Activated T-cell treated with anti-CD3 and anti-CD28 coated beads for 1 hour (primary cell): ENCODE results near the gene YPEL3.
"Not testable (repeated sequence)": the region's sequence is repeated elsewhere in the genome, so short reads cannot be mapped to it uniquely, and the experiment has no call there.

Experiments used
- DNase-seq: peaks from one replicate; pipeline ENCODE4 v3.0.0-alpha.2; 2020; ENCODE audit warnings: low read depth

Gene YPEL3

DNA sequence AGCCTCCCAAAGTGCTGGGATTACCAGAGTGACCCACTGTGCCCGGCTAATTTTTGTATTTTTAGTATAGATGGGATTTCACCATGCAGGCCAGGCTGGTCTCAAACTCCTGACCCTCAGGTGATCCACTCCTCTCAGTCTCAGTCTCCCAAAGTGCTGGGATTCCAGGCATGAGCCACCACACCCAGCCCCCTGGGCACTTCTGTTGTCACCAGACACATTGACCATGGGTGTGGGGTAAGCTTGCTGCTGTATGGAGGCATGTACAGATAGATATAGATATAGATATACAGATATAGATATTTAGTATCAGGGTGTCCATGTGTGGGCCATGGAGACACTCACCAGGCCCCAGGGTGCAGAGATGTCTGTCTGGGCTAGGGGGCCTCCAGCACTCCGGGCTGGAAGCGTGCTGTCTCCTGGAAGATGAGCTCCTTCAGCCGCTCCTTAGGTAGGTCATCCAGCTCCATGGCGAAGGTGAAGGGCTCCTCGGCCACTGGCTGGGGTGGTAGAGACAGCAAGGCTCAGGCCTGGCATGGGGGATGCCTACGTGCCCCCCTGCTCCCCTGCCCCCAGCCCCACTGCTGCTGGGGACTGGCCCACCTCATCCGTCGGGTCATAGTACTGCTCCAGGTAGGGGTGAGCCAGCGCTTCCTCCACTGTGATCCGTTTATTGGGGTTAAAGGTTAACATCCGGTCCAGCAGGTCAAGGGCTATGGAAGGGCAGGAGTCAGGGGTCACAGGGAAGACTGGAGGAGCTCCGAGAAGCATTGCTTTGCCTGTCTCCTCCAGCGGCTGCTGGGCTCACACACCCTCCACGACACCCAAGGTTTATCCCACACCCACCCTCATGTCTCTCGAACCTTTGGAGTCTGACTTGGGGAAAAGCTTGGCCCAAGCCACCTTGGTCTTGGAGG is 20.5 kb upstream of the YPEL3 start:
- no peak for DNase-seq

DNA sequence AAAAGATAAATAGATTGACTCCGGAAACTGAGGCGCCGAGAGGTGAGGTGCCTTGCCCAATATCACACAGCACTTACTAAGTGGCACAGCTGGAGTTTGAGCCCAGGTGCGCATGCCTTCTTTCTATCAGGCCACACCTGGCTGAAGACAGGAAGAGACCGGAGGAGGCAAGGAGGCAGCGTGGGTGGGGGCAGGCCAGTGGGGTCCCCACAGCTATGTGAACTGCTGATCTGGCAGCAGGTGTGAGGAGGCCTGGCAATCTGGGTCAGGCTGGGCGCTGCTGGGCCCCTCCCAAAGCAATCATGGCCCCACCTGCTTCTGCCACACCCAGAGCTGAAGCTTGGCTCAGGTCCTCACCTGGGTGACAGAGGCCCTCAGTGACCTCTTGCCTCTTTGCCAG is 19.2 kb upstream of the YPEL3 start:
- DNase-seq = no peak

DNA sequence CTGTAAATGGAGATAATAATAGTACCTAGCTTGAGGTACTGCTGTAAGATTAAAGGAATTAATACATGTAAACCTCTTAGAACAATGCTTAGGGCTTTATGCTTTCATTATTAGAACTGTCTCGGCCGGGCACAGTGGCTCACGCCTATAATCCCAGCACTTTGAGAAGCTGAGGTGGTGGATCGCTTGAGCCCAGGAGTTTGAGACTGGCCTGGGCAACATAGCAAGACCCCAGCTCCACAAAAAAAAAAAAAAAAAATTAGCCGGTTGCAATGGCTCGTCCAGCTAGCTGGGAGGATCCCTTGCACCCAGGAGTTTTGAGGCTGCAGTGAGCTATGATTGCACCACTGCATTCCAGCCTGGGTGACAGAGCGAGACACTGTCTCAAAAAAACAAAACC is 18.8 kb upstream of the YPEL3 start:
- not testable (repeated sequence) for DNase-seq

DNA sequence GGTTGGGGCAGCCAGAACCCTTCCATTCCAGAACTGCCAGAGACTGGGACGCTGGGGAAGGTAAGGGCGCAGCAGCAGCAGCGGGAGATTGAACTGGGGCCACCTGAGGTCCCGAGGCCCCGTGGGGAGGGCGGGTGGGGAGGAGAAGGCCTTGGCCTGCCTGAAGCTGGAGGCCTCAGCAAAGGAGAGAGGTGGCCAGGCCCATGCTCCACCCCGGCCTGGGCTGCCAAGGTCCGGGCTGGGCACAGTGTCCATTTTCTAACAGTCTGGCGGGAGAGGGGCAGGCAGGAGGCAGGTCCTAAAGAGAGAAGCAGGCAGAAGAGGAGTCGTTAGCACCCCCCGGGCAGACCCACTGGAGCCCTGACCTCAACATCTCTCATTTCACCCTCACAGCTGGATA is 18.4 kb upstream of the YPEL3 start:
- DNase-seq = no peak

DNA sequence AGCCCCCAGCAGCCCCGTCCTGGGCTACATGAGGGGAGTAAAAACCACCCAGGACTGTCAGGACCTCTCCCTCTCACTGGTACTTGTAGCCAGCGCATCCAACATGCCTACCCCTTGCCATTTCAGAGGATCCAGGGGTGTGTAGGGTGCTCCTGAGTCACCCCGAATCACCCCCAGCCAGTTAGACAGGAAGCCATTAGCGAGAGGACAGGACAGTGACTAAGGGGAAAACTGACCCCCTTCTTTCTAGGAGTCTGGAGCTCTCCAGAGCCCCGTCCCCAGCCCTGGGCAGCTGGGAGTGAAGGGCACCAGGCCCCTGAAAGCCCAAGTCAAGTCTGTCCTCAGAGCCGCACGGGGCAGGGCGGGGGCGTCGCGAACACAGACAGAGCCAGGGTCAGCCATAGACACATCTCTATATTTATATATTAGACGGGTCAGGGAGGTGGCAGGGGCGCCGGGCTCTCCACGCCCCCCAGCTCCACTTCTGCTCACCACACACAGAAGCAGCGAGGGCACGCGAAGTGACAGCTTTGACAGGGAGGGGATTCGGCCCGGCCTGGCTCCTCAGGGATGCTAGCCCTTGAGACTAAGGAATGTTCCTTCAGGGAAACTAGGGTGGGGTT is 17.8 kb upstream of the YPEL3 start:
- no peak for DNase-seq

DNA sequence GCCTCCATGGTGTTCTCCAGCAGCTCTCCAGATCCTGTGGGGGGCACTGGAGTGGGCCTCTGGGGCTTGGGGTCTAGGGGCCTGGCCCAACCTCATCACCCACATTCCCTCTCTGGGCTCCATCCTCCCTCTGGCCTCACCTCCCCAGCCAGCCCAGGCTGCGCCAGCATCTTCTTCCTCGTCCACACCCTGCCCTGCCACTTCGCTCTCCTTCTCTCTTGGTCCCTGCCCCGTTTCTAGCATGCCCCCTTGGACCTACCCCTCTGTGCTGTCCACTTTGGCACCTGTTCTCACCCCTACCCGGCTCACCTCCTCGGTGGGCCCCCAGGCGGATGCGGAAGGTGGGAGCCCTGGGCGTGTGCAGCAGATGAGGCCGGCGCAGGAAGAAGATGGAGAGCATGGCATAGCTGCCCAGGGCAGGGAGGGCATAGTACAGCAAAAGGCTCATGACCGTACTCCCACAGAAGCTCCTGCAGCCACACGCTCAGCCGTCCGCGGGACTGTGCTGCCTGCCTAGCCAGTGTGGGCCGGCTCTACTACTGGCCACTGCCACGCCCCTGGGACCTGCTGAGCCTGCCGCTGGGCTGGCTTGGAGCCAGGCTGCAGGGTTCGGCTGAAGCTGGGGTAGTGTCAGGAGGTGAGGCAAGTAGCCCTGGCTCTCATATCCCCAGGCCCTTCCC is 17.2 kb upstream of the YPEL3 start, which contains the start of gene GDPD3:
GDPD3 (minus strand) TSS at position 507 of the 680 bp plus-strand sequence; CDS start at position 448, 59 bp downstream.
- no peak for DNase-seq

DNA sequence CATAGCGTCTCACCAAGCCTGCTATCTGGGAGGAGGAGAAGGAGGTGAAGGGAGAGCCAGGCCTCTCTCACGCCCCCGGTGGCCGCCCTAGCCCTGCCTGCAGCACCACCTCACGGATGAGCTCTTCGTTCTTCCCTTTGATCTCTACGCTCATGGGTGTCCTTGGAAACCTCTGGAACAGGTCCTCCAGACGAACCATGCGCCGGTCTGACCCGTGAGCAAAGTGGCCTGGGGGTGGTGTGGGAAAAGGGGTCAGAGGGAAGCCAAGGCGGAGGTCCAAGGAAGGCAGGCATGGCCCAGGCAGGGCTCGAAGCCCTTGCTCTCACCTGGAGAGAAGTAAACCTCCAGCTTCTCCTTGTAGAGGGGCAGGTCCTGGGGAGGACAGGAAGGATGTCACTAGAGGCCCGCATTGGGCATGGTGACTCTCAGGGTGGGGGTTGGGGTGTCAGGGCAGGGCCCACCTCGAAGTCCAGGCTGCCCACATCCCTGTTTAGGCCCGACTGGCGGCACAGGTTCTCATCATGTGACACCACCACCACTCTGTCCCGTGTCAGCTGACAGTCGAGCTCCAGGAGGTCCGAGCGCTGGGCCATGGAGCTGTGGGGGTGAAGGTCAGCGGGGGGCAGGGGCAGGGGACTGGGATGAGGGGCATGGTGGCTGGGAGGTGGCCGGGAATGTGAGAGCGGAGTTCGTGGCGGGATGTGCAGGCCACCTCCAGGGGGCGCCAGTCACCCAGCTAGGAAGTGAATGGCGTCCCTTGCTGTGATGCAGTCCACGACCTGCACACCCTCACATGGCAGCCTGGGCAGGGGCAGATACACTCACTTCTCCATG is 16.4 kb upstream of the YPEL3 start:
- DNase-seq = peak; percentile 39

DNA sequence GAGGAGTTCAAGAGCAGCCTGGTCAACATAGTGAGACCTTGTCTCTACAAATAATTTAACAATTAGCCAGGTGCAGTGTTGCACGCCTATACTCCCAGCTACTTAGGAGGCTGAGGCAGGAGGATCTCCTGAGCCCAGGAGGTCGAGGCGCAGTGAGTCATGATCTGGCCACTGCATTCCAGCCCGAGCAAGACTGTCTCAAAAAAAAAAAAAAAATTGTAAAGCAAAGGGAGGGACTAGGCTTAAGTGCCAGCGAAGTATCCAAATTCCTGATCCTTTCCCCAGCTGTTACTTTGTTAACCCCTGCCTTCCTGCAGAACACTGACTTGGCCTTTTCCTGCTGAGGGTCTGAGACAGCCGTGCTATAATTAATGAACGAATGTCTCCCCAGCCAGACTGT is 14.6 kb upstream of the YPEL3 start:
- no peak for DNase-seq

DNA sequence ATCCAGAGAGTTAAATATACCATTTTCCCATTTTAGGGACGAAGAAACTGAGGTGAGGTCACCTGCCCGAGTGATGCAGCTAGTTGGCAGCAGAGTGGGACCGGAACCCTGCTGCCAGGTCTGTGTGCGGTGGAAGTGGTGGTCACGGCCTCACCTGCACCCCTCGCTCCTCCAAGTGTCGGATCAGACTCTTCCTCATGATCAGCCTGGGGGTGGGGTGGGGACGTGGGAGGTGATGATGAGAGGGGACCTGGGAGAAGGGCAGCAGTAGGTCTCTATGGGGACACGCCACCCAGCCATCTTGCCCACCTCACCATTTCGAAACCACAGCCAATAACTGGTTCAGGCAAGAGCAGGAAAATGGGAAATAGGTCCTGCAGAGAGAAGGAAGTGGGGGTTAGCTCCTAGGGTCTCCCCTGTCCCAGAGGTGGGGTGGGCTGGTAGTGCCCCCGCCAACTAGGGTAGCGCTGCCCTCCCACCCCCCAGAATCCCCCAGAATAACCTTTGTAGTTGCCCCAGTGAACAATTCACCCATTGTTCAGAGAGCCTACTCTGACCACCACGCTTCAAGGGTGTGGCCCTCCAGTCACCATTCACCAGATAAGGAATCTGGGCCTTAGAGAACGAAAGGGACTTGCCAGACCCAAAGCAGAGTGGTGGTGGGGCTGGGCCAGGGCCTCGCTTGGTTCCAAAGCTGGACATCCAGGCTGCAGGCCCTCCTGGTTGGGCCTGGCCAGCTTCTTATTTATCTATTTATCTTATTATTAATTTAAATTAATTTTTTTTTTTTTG is 12.2 kb upstream of the YPEL3 start:
- no peak for DNase-seq

DNA sequence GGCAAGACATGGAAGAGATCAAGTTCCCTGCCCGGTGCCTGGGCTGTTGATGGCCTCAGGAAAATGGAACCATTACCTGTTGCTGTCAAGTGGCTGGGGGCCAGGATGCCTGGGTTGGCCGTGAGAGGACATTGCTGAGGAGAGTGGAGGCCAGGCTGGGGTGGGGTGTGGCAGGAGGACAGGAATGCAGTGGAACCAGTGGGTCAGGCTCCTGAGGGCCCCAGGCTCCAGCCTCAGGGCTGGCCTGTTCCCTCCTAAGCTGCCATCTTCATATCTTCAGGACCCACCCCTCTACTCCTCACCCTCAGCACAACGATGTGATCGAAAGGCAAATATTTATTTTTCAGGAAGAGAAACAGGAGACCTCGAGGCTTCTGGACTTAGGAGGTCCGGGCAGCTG is 8.5 kb upstream of the YPEL3 start:
- no peak for DNase-seq

DNA sequence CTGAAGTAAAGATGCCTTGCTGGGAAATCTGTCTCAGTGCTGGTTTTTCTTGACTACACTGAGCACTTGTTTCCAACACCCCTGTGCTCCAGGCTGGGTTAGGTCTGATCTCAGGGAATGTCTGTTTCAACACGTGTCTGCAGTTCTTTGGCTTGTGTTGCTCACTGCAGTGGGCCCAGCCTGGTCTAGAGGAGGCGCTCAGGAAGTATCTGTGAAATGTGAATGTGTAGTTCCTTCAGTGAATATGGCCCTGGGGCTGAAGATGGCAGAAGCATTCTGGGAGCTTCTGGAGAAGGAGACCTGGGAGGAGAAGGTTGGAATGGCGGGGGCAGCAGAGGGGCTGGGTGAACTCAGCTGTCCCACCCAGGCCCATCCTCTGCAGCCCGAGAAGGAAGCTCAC is 8.1 kb upstream of the YPEL3 start:
- no peak for DNase-seq

DNA sequence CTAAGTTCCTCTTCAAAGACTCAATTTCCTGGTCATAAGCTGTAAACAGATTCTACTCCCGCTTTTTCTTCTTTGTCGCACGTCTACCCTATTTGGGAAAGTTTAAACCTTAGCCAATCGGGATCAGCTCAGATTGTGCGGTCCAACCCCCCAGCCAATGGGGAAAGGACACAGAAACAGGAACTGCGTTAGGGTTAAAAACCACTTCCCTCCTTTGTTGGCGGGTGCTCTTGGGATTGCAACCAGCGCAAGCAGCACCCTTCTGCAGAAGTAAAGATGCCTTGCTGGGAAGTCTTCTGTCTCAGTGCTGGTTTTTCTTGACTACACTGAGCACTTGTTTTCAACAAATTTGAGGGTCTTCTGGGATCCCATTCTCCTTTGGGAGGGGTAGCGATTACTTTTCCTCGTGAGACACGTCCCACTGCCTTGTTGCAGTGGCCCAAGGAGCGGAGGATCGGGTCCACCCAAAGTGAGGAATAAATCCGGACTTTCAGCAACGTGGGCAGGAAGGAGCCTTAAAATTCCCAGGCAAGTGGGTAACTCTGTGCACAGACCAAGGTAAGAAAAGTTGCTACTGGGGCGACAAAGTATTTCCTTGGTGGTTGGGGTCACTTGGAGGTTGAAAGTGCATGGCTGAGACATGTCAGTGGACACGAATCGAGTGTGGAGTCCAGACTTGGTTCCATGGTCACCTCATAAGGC is 1.0 kb upstream of the YPEL3 start:
- DNase-seq = no peak

DNA sequence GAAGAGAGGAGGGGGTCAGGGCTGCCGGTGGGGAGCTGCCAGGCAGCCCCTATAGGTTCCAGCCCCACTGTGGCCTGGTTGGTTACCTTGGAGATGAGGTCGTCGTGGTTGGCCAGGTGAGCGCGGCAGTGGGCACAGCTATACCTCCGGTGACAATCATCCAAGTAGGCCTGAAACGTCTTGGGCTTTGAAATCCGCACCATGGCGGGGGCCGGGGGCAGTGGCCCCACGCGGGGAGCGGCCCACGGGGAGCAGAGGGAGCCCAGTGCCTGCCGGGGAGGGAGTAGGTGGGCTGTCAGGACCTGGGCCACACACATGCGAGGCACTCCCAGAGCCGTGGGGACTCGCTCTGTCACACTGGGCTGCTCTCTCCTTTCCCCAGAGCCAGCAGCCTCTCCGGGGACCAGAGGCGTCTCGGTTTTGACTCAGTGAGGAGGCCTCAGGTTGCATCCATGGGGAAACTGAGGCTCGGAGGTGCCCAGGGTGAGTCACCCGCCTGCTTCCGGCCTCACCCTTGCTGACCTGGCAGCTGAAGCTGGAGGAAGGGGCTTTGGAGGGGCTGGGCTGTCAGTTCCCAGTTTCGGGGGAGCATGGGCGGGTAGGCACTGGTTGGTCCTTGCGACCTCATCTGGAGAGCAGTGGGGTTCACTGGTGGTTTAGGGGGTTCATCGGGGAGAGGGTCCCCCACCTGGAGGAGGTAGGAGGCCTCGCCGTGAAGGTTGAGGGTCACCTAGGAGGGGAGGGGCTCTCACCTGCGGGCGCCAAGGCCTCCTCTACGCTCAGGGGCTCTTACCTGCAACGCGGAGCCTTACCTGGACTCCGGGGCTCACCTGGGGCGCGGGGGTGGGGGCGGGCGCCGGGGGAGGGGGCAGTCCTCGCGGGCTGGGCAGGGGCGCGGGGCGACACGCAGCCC is 591 bp downstream of the YPEL3 start:
- DNase-seq = no peak

DNA sequence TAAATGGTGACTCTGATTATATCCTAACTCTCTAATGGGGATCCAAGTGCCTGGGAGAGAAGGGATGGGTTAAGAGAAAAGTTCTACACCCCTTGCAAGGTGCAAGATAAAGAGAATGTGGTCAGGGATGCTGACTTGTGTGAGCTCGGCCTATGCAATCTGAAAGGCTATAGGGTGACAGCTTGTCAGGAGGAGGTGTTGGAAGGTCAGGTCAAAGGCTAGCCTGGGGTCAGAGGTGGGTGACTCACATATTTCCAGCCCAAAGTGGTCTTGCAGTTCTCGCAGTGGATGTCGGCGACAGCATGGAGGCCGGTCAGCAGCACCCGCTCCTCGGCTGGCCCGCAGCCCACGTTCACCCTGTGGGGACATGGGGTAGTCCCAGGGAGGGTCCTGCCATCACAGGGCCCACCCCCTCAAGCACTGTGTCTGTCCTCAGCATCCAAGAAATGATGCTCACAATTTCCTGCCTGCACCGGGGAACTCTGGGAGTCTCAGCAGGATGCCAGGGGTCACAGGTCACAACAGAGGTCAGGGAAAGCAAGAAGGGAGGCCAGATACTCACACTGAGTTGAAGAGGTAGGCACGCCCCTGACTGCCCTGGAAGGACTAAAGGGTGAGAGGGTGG is 1.4 kb downstream of the YPEL3 start:
- no peak for DNase-seq

DNA sequence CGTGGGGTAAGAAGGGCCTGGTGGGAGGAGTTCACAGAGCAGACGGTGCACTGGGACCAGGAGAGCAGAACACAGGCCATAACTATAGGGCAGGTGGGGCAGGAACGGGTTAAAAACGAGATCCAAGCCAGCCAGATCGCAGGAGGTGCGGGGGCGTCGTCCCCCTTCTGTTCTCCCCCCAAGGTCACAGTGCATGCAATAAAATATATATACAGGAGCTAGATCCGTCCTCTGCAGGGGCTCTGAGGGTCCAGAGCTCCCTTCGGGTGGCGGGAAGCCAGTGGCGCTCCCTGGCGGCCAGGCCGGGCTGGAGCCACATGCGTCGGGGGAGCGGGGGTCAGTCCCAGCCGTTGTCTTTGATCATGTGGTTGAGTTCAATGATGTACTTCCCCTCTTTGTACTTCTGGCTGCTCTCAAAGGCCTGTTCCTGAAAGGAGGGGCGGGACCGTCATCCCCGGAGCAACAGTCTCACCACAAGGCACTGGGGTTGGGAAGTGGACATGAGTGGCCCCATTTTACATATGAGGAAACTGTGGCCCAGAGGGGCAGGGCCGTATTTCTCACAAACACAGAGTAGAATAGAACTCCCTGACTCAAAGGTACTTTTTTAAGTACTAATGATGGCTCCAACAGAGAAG is 3.5 kb downstream of the YPEL3 start:
- DNase-seq = no peak

DNA sequence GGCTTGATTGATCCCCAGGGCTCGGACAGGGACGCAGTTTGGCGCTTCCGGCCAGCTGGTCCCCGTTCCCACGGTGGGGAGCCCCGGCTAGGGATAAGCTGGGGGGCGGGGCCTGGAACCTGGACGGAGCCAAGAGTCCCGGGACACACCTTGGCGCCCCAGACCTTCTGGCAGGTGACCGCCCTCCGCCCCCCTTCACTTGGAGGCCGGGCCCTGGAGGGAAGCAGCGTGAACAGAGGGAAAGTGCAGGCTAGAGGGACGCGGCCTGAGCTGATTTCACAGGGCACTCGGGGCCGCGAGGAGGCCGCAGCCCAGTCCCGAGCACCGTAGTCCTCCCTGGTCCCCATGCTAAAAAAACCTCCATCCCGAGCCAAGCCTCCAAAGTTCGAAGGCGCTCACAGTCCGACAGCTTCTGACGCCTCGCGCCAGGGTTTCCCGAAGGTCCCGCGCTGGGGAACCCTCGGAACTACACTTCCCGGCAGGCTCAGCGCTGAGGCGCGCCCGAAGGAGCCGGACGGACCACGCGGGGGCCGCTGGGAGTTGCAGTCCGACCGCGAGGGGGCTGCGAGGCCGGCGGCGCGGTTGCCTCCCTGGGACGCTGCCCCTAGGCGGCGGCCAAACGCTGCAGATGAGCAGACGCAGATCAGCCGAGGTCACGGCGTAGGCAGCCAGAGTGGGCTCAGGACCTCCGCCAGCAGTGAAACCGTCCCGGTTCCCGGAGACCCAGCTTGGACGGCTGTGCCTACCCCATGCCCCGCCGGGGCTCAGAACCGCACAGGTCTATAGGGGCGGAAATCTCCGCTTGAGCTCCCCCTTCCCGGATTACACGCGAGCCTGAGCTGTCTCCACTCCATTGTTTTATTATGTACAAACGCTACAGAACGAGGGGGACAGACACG is 4.3 kb downstream of the YPEL3 start, which contains the start of gene TBX6:
TBX6 (minus strand) TSS at position 451 of the 899 bp plus-strand sequence. CDS start 731 bp downstream, outside the sequence.
- DNase-seq = peak; percentile 89

DNA sequence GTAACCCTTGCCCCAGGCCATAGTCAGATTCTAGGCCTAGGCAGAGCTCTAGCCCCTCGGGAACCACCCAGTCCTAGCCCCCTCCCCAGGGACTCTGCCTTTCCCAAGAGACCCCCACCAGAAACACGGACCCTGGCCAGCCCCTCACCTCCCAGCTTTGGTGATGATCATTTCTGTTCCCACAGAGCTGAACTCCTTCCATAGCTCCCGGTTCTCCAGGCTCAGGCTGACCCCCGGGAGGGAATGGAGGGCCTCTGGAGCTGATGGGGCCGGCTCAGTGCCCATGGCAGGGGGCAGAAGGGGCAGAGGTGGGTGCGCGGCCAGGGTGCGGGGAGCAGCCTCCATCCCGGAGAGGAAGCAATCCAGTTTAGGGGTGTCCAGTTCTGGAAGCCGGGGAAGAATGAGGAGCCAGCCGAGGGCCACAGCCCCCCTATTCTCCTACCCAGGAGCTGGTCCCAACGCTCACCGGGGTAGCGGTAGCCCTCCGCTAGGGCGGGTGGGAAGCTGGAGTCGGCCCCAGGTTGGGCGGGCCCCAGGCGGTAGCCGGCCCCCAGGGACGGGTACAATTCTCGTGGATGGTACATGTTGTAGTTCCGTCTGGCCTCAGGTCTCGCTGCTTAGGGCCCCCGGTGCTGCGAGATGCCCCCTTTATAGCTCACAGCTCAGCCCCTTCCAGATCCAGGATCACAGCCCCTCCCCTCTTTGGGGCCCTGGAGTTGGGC is 5.2 kb downstream of the YPEL3 start:
- no peak for DNase-seq
